ENCODE results near the gene ZNF853.

- no peak for TF ChIP-seq BHLHE40 (IDR thresholded peaks at IDR 0.05; ENCODE audit: borderline replicate concordance)
- TF ChIP-seq FOXM1 (IDR thresholded peaks at IDR 0.05; ENCODE audit: borderline replicate concordance): no peak
- no peak for TF ChIP-seq NFRKB (IDR thresholded peaks at IDR 0.05)
- no peak for TF ChIP-seq ELF4 (IDR thresholded peaks at IDR 0.05)
- no peak for TF ChIP-seq FOXA1 (IDR thresholded peaks at IDR 0.05)
- TF ChIP-seq FOXK2 (IDR thresholded peaks at IDR 0.05): no peak
- no peak for TF ChIP-seq SP1 (IDR thresholded peaks at IDR 0.05)
- TF ChIP-seq ARNT (IDR thresholded peaks at IDR 0.05): no peak
- TF ChIP-seq HDGF (IDR thresholded peaks at IDR 0.05; ENCODE audit: borderline replicate concordance): no peak
- TF ChIP-seq PKNOX1 (IDR thresholded peaks at IDR 0.05): no peak
- TF ChIP-seq ZNF384 (IDR thresholded peaks at IDR 0.05): no peak
- no peak for TF ChIP-seq CTBP1 (IDR thresholded peaks at IDR 0.05; ENCODE audit: borderline replicate concordance)
- TF ChIP-seq SUZ12 (IDR thresholded peaks at IDR 0.05): no peak
Measured at GRCh38 chr7:6644728-6645127, 29.3 kb downstream of the ZNF853 start.

Data from HEK293T (cell line).